HG03159 (cell line): Measurements from ENCODE around the gene JARID2.

Experiments used
- ATAC-seq: cut with Tn5 transposase; IDR thresholded peaks from one replicate; pipeline ENCODE4 v1.9.1; 2021; ENCODE audit warnings: mild to moderate bottlenecking, moderate library complexity; ENCODE audit not compliant: unreplicated experiment

JARID2 gene

GRCh38 chr6:15330174-15330944 is 84.5 kb downstream of the JARID2 start:
- no peak for ATAC-seq

- no peak for ATAC-seq
Observed at GRCh38 chr6:15331143-15331542, 85.3 kb downstream of the JARID2 start.

- ATAC-seq: no peak
Observed at GRCh38 chr6:15331629-15332251, 85.9 kb downstream of the JARID2 start.

GRCh38 chr6:15332446-15332845 is 86.6 kb downstream of the JARID2 start:
- ATAC-seq: no peak

GRCh38 chr6:15335385-15335784 is 89.5 kb downstream of the JARID2 start:
- ATAC-seq: no peak

- ATAC-seq: no peak
Observed at GRCh38 chr6:15335916-15336315, 90.0 kb downstream of the JARID2 start.

- no peak for ATAC-seq
Observed at GRCh38 chr6:15336900-15337560, 91.2 kb downstream of the JARID2 start.

GRCh38 chr6:15337582-15337981 is 91.7 kb downstream of the JARID2 start:
- no peak for ATAC-seq

- no peak for ATAC-seq
Observed at GRCh38 chr6:15338476-15338875, 92.6 kb downstream of the JARID2 start.

- ATAC-seq: no peak
Observed at GRCh38 chr6:15339081-15339480, 93.2 kb downstream of the JARID2 start.

GRCh38 chr6:15340105-15340601 is 94.3 kb downstream of the JARID2 start:
- no peak for ATAC-seq

GRCh38 chr6:15340775-15341174 is 94.9 kb downstream of the JARID2 start:
- ATAC-seq: peak; percentile 54

- no peak for ATAC-seq
Observed at GRCh38 chr6:15341311-15342001, 95.6 kb downstream of the JARID2 start.

GRCh38 chr6:15342114-15342513 is 96.2 kb downstream of the JARID2 start:
- no peak for ATAC-seq

GRCh38 chr6:15343490-15344191 is 97.8 kb downstream of the JARID2 start:
- ATAC-seq: no peak

GRCh38 chr6:15344192-15344519 is 98.3 kb downstream of the JARID2 start:
- no peak for ATAC-seq

GRCh38 chr6:15344831-15345230 is 99.0 kb downstream of the JARID2 start:
- no peak for ATAC-seq

GRCh38 chr6:15346315-15346714 is 100.4 kb downstream of the JARID2 start:
- ATAC-seq: no peak

GRCh38 chr6:15348528-15348927 is 102.7 kb downstream of the JARID2 start:
- no peak for ATAC-seq

- ATAC-seq: no peak
Observed at GRCh38 chr6:15349379-15349778, 103.5 kb downstream of the JARID2 start.
